M059J (cell line): Measurements from ENCODE around the gene OSBPL2. TPM values are rescaled to one million over a fixed set of nuclear protein-coding genes. Genes with fewer than 3 reads are reported as not detected.

Experiments used
- DNase-seq: peaks from one replicate; pipeline ENCODE4 v3.0.0-alpha.2; 2012; ENCODE audit warnings: low read depth
- total RNA-seq: library from RNA; depleted of rRNA; stranded (reverse); fragments of >200 nt; shearing (Covaris generic); gene quantifications from 2 replicates; pipeline ENCODE4 v1.2.3, GENCODE V29; 2014

OSBPL2 gene
- total RNA-seq, 1 experiment from 2014 or later: 29.2 TPM

DNA sequence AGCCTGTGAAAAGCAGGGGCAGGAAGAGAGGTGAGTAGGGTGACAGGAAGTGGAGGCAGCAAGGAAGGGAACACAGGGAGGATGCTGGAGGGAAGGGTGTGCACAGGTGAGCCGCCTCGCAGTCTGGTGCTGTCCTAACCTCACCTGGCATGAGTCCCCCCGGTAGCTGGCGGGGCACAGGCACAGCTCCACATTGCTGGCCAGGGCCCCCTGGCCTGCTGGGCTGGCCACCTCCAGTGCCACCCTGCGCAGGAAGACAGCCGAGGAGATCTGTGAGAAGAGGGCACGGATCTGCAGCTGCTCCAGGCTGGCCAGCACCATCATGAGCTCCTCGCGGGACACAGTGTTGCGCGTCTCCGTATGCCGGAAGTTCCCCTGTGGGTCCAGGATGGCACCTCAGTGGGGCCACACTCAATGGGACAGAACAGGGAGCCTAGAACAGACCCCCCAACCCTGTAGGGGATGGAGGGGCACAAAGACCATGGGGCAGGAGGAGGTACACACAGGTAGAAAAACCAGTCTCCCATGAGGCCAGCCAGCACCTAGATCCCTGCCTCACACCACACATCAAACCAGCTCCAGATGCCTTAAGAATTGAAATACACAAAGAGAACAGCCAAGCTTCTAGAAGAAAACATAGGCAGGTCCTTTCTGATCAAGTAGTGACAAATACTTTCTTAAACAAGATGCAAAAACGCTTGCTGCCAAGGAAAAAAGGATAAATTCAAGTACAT is 87.0 kb downstream of the OSBPL2 start:
- no peak for DNase-seq

DNA sequence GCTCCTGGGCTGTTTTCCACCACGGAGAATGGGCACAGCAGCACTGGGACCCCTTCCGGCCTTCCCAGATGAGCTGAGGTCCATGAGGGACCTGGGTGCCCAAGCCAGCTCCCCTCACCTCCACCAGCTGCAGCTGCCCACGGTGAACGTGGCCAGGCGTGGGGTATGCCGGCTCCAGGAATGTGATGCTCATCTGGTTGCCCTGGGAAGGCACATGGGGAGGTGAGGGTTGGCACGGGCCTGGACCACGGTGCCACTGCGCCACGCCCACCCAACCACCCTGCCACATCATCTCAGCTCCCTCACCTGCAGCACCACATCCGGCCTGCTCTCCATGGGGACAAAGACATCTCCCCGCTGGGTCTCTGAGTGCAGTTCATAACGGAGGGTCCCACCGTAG is 88.2 kb downstream of the OSBPL2 start:
- no peak for DNase-seq

- no peak for DNase-seq
These were observed 88.8 kb downstream of the OSBPL2 start for GRCh38 chr20:62326959-62327725.

- no peak for DNase-seq
These were observed 89.6 kb downstream of the OSBPL2 start for GRCh38 chr20:62327726-62328495.

DNA sequence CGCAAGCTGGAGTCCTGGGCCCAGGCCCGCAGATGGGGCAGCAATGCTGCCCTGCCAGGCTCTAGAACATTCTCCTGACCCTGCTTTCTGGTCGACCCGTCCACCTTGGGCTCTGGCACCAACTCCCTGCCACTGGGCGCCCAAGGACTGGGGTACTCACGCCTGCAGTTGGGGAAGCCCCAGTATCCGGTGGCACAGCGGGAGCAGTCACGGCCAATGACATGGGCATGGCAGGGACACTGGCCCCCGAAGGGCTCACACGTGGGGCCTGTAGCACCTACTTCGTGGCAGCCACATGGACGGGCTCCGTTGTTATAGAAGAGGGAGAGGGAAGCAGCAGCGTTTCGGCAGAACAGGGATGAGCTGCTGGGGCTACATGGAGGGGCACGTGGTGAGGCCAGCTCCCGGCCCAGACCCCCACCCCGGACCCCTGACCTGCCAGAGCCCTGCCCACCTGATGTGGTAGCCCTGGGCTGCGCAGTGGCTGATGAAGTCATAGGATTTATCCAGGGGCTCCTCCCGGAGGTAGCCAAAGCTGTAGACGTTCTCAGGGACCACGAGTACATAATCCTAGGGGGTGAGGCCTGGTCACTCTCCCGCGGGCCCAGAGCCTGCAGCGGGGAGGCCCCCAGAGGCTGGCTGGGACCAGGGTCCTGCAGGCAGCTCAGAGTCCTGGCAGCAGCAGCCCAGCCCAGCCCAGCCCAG is 90.5 kb downstream of the OSBPL2 start:
- DNase-seq: no peak

DNA sequence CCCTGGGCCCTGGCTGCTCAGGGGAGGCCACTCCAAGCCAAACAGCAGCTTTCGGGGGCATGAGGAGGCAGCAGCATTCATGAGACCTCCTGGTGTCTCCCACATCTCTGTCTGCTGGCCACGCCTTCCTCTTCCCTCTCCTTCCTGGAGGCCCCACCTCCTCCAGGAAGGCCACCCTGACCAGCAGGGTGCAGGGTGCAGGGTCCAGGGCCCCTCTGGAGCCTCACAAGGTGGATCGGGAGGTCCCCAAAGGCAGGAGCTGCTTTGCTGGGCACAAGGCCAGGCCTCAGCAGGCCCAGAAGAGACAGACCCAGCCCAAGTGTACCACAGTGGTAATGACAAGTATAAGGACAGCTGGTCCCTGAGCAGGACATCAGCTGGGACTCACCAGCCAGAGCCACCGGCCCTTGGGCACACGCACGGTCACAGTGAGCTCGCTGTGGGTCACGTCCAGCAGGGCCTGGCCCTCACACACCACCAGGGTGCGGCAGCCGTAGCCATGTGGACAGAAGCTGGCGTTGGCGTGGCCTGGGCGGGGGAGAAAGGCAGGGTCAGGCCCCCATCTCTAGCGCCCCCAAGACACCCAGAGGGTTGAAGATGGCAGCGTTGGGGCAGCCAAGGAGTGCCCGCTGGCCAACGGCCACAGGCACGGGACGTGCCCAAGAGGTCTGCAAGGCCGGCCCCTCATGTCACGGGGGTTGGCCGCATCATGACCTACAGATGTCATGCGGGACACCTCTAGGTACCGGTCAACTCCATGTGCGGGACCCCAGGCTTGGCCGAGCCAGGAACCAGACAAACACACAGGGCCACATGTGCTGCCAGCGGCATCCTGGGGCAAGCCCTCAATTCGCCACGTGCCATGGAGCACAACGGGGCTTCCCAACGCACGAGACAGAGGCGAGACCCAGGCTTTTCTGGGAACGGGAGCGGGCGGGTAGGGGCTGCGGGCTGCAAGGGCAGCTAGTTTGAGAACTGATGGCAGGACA is 91.4 kb downstream of the OSBPL2 start:
- no peak for DNase-seq

- no peak for DNase-seq
These were observed 92.4 kb downstream of the OSBPL2 start for GRCh38 chr20:62330576-62331317.

DNA sequence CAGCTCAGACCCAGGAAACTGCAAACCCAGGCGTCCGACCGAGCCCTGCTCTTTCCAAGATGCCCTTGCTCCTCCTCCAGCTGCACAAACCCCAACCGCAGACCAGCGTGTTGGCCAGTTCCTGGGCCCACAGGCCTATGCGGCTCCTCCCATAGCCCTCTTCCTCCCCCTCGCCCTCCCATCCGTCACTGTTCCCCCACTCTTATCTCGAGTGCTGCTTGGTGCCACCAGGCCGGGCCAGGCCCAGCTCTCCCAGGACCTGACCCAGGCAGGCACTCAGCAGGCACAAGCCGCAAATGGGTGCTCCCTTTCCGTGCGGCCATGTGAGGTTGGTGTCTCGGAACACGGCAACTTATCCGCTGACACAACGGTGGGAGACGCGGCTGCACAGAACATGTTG is 93.0 kb downstream of the OSBPL2 start:
- no peak for DNase-seq

DNA sequence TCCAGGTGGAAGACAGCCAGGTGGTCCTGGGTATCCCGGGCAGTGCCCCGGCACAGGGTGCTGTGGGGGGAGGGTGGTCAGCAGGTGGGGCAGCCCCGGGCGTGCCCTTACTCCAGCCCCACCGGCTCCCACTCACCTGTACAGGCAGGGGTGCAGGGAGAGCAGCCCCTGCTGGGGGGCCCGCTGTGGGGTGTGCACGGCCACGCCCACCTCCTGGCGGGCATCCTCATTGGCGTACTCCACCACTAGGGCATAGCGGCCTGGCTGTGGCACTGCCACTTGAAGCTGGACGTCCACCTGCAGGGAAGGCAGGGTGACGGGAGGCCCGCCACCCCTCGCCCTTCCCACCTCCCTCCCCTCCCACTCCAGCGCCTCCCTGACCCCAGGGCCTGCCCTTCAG is 94.1 kb downstream of the OSBPL2 start:
- no peak for DNase-seq

DNA sequence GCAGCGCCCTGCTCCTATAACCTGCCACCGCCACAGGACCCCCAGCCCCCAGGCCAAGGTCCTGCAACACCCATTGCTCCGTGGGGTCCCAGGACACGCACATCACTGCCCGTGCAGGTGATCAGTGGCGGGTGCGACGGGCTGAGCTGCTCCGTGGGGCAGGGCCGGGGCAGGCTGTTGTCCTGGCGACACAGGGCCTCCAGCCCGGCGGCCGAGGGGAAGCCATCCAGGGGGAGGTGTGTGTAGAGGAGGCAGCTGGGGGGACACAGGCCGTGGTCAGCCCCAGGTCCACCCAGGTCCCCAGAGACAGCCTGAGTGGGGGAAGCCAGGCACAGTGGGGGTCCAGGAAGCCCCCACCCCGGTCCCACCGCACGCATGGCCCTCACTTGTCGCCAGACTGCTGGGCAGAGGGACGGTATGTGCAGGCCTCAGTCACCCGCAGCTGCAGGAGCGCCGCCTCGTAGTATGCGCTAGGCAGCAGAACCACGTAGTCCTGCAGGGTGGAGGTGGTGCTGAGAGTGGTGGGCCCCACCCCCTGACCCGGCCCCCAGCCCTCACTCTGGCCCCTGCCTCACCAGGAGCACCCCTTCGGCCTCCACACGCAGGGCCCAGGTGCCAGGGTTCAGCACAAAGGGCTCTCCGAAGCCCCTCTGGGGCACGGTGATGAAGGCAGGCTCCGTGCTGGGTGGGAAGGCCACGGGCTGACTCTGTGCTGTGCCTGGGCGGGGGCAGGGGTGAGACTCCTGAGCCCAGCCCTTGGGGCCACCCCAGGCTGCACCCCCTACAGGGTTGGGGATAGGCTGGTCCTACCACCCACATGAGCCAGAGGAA is 94.9 kb downstream of the OSBPL2 start:
- DNase-seq: no peak

- no peak for DNase-seq
These were observed 95.7 kb downstream of the OSBPL2 start for GRCh38 chr20:62333820-62334595.

DNA sequence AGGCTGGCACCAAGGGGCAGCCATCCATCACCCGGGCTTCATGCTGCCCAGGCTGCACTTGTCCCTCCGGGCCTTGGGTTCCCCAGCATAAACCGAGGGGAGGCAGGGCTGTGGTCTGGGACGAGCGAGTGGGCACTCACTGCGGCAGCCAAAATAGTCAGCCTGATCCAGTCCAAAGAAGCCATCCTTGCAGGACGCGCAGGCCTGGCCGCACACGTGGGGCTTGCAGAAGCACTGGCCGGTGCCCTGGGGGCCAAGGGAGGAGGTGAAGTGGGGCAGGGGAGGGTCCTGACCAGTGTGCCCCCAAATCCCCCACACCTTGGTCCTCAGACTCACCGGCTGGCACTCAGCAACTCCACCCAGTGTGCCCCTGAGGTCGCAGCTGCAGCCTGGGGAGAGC is 96.6 kb downstream of the OSBPL2 start:
- no peak for DNase-seq

DNA sequence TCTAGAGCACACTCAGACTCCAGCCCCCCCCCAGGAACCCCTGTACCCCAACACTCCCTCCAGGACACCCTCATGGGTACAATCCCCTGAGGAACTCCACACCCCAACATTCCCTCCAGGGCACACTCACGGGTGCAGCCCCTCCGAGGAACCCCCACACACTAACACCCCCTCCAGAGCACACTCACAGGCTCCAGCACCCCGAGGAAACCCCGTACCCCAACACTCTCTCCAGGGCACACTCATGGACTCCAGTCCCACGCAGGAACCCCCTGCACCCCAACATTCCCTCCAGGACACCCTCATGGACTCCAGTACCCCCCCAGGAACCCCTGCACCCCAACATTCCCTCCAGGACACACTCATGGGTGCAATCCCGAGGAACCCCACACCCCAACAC is 97.2 kb downstream of the OSBPL2 start:
- DNase-seq: no peak

- peak; percentile 30 for DNase-seq
These were observed 98.0 kb downstream of the OSBPL2 start for GRCh38 chr20:62336329-62336728.

- DNase-seq: no peak
These were observed 98.6 kb downstream of the OSBPL2 start for GRCh38 chr20:62336775-62337557.

- no peak for DNase-seq
These were observed 99.4 kb downstream of the OSBPL2 start for GRCh38 chr20:62337558-62338293.

- no peak for DNase-seq
These were observed 99.9 kb downstream of the OSBPL2 start for GRCh38 chr20:62338294-62338620.
